Non-pigmented ciliary epithelial cell (primary cell): ENCODE results near the gene PAF1.

Source experiments
- DNase-seq: peaks from one replicate; pipeline ENCODE4 v3.0.0-alpha.2; 2010; ENCODE audit warnings: low read depth

PAF1 gene

GRCh38 chr19:39390751-39391437, at the start of gene PAF1, which contains the start of gene MED29:
Gene PAF1 (minus strand): TSS chr19:39391106. CDS start chr19:39390864, 242 bp downstream.
Gene MED29 (plus strand): TSS chr19:39391378. CDS start chr19:39391423, 45 bp downstream.
- DNase-seq, result peak; percentile 99

DNA sequence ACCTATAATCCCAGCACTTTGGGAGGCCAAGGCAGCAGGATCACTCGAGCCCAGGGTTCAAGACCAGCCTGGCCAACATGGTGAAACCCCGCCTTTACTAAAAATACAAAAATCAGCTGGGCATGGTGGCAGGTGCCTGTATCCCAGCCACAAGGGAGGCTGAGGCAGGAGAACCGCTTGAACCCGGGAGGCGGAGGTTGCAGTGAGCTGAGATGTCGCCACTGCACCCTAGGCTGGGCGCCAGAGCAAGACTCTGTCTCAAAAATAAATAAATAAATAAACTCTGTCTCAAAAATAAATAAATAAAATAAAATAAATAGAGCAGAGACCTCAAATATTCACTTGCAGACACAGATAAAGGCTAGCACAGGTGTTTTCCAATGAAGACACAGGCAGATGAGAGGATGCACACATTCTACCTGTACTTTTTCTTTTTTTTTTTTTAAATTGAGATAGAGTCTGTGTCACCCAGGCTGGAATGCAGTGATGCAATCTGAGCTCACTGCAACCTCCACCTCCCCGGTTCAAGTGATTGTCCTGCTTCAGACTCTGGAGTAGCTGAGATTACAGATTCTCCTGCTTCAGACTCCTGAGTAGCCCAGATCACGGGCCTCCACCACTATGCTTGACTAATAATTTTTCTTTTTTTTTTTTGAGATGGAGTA, 47.5 kb upstream of the PAF1 start:
- DNase-seq, result no peak

DNA sequence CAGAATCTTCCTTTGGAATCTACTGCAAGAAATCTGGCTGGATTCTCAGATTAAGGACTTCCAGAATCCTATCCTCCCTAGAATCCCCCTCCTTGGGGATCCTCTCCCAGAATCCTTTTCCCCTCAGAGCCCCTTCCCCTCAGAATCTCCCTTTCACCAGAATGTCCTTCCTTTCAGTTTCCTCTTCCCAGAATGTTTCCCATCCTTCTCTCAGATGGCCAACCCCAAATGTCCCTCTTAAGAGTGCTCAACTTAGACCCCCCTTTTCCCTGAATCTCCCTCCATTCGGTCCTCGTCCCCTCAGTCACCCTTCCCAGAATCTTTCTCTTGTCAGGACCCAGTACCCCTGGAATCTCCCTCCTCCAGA, 45.4 kb upstream of the PAF1 start:
- no peak for DNase-seq

DNA sequence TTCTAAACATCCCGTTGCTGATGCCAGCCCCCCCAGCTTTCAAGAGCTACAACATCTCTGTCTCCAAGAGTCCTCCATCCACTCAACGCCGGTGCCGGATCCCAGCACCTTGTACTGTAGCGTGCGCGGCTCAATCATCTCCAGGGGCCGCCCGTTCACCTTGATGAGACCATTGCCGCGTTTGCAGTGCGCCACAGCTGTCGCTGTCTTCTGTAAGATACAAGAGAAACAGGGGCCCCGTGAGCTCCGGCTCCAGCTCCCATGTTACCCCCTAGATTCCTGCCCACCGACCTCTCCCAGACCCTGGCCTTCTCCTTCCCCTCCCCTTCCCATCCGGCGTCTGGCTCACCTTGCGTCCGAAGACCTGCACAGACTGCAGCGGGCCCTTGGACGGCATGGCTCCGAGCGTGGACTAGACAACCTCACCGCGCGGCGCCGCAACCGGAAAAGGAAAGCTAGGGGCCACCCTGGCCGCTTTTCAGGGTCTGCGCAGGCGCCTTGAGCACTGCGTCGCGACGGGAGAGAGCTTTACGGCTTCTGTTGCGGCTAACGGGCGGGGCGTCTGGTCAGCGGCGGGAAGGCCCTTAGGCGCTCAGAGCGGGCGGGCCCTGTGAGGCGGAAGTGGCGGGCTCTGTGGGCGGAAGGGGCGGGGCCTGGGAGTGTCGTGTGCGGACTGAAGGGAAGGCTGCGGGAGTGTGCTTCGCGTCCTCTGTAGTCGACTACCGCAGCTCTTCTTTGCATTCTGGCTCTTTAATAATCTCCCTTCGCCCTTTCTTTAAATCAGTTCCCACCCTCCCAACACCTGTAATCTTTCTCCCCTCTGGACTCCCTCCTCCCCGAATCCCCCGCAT, 44.8 kb upstream of the PAF1 start, which contains the start of gene RPS16:
RPS16 (minus strand) TSS at position 451 of the 851 bp plus-strand sequence; CDS start at position 397, 54 bp downstream.
- DNase-seq, result peak; percentile 79

- DNase-seq, result no peak
Observed at GRCh38 chr19:39434123-39435076, 43.5 kb upstream of the PAF1 start.

- DNase-seq, result no peak
Observed at GRCh38 chr19:39433480-39434079, 42.7 kb upstream of the PAF1 start.

DNA sequence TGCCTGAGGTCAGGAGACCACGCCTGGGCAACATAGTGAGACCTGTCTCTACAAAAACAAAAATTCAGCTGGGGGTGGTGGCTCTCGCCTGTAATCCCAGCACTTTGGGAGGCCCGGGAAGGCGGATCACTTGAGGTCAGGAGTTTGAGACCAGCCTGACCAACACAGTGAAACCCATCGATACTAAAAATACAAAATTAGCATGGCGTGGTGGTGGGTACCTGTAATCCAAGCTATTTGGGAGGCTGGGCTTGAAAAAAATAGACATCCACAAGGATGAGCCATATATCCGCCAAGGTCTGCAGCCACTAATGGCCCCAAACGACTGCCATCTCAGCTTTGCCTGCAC, 41.7 kb upstream of the PAF1 start:
- DNase-seq, result no peak

GRCh38 chr19:39430675-39431593, 40.0 kb upstream of the PAF1 start:
- DNase-seq, result peak; percentile 99

GRCh38 chr19:39428283-39429112, 37.6 kb upstream of the PAF1 start:
- DNase-seq, result no peak

GRCh38 chr19:39427707-39428106, 36.8 kb upstream of the PAF1 start:
- no peak for DNase-seq

- DNase-seq, result no peak
Observed at GRCh38 chr19:39426170-39426569, 35.3 kb upstream of the PAF1 start.

DNA sequence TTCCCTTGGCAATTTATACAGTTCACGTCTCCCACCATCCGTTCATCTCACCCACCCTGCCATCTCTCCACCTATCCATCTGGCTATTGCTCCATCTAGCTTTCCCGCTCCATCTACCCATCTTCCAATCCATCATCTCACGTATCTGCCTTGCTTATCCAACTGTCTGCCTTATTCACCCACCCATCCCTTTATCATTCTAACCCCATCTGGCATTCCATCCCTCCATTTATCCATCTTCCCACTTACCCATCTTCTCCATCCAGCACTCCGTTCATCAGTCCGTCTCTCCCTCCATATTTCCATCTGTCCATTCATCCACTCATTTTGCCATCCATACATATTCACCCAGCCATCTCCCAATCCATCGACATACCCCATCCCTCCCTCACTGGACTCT, 34.8 kb upstream of the PAF1 start:
- no peak for DNase-seq

GRCh38 chr19:39424934-39425333, 34.0 kb upstream of the PAF1 start:
- DNase-seq, result no peak

DNA sequence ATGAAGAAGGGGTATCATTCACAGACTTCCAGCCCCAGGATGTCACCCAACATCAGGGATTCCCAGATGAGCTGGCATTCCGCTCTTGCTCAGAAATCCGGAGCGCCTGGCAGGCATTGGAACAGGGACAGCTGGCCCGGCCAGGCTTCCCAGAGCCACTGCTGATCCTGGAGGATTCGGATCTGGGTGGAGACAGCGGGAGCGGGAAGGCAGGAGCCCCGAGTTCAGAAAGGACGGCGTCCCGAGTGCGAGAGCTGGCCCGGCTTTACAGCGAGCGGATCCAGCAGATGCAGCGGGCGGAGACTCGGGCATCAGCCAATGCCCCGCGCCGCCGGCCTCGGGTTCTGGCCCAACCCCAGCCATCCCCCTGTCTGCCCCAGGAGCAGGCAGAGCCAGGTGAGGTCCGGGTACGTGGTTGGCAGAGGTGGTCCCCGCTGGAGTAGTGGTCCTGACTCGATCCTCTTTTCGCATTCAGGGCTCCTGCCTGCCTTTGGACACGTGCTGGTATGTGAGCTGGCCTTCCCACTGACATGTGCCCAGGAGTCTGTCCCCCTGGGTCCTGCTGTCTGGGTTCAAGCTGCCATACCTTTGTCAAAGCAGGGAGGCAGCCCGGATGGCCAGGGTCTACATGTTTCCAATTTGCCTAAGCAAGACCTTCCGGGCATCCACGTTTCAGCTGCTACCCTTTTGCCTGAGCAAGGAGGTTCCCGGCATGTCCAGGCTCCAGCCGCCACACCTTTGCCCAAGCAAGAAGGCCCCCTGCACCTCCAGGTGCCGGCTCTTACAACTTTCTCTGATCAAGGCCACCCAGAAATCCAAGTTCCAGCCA, 32.6 kb upstream of the PAF1 start:
- DNase-seq, result no peak

- no peak for DNase-seq
Observed at GRCh38 chr19:39422020-39422419, 31.1 kb upstream of the PAF1 start.

DNA sequence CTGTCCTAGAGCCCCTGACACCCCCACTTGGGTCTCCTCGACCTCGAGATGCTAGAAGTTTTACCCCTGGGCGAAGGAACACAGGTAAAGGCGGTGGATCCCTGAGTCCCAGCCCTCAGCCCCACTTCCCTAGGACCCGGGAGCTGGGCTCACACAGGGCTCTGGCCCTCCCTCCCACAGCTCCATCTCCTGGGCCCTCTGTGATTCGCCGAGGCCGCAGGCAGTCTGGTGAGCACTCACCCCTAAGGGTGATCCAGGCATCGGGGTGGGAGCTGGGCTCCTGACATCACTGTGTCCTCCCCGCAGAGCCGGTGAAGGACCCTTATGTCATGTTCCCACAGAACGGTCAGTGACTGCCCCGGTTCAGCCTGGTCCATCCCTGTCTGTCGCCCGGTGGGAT, 29.9 kb upstream of the PAF1 start:
- DNase-seq, result no peak

DNA sequence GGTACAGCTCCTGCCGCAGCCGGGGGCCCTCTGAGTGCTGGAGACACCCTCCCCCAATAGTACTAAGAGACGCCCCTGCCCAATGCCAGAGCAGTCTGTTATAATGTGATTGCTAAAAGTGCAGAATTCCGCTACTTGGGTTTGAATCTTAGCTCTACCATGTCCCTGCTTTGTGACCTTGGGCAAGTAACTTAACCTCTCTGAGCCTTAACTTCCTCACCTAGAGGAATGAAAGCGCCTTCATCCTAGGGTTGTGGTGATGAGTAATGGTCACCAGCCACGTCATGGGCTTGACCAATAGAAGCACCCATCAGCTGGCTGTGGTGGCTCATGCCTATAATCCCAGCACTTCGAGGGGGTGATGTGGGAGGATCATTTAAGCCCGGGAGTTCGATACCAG, 28.1 kb upstream of the PAF1 start:
- no peak for DNase-seq

DNA sequence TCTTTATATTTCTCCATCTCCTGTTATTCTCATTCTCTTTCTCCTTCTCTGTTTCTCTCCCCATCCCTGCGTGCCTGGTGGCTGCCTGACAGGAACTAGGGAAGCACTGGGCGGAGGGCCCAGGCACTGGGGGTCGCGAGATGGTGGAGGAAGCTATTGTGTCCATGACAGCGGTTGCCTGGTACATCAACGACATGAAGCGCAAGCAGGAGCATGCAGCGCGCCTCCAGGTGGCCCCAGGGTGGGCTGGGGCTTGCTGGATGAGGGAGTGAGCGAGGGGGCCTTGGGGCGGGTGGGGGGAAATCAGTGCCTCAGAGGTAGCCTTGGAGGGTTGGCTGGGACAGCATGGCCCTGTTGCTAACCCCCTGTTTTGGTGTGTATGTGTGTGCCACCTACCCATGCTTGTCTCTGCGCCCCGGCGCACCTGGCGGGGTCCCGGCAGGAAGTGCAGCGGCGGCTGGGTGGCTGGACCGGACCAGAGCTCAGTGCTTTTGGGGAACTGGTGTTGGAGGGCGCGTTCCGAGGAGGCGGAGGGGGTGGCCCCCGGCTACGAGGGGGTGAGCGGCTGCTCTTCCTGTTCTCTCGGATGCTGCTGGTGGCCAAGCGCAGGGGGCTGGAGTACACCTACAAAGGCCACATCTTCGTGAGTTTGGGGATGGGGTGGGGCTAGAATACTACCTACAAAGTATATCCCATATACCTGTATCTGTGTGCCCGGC, 26.7 kb upstream of the PAF1 start:
- DNase-seq, result no peak
